HG02870 (cell line): ENCODE results near the gene SNX18.

ENCODE experiments used
- ATAC-seq: cut with Tn5 transposase; IDR thresholded peaks from one replicate; pipeline ENCODE4 v1.9.1; 2021; ENCODE audit warnings: mild to moderate bottlenecking, moderate library complexity; ENCODE audit not compliant: unreplicated experiment

SNX18 gene

DNA sequence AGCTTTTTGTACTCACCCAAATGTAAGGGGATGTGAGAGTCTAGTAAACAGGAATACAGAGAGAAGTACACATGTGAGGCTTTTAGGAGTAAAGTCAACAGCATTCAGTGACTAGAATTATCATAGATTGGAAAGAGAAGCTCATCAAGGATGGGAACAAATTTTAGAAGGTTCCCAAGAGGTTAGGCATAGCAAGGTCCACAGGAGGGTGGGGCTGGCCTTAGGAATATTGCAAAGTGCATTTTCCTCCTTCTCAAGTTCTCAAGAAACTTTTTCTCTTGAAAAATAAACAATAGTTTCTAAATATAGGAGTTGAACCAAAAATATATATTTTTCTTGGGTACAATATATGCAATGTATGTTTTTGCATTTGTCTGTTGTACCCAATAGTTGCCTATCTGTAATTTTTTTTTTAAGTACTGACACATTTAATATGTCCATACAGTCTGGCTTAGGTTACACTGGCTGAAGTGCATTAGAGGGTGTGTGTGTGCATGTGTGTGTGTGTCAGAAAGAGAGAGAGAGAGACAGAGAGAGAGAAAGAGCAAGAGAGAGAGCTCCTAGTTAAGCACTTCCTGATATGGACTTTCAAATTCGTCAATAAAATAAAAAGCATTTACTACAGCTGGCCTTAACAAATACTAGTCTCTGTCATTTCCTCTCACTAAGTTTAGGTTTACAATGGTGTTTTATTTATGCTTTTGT lies 62.2 kb downstream of the SNX18 start:
- no peak for ATAC-seq

GRCh38 chr5:54580997-54581811 lies 63.6 kb downstream of the SNX18 start:
- no peak for ATAC-seq

GRCh38 chr5:54581831-54582548 lies 64.4 kb downstream of the SNX18 start:
- no peak for ATAC-seq

DNA sequence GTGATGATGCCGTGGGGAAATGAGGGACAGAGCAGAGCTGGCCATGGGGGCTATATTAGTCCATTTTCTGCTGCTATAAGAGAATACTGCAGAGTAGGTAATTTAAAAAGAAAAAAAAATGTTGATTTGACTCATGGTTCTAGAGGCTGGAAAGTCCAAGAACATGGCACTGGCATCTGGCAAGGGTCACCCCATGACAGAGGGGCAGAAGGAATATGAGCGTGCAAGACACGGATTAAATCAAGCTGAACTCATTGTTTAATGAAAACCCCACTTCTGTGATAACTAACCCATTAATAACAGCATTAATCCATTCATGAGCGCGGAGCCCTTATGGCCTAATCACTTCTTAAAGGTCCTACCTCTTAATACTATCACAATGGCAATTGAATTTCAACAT lies 68.8 kb downstream of the SNX18 start:
- no peak for ATAC-seq

- no peak for ATAC-seq
Observed at GRCh38 chr5:54589786-54590185, 72.2 kb downstream of the SNX18 start.

GRCh38 chr5:54590824-54591223 lies 73.3 kb downstream of the SNX18 start:
- no peak for ATAC-seq

GRCh38 chr5:54593779-54594178 lies 76.2 kb downstream of the SNX18 start:
- ATAC-seq = no peak

GRCh38 chr5:54594181-54594580 lies 76.6 kb downstream of the SNX18 start:
- ATAC-seq = no peak

GRCh38 chr5:54595721-54596120 lies 78.2 kb downstream of the SNX18 start:
- no peak for ATAC-seq
